Hematopoietic multipotent progenitor cell (in vitro differentiated cells): ENCODE measurements around the gene HJURP. TPM values are rescaled to one million over a fixed set of nuclear protein-coding genes. Genes with fewer than 3 reads are reported as not detected.

Experiments
- DNase-seq, 3 donors: peaks; one replicate each; pipeline ENCODE4 v3.0.0-alpha.2; 2011 to 2015; ENCODE audit warnings: low read depth in 2 of 3, low spot score in 2 of 3
- total RNA-seq: library from RNA; depleted of rRNA; stranded (reverse); fragments of >200 nt; gene quantifications from one replicate; pipeline ENCODE4 v1.2.3, GENCODE V29; 2012

HJURP gene
- total RNA-seq, 1 donor = 1.9 TPM

GRCh38 chr2:233795735-233796171 is 58.6 kb downstream of the HJURP start:
- DNase-seq = no peak

GRCh38 chr2:233794128-233794658 is 60.1 kb downstream of the HJURP start:
- DNase-seq = no peak

GRCh38 chr2:233793465-233794127 is 60.7 kb downstream of the HJURP start:
- no peak for DNase-seq

GRCh38 chr2:233792720-233793119 is 61.6 kb downstream of the HJURP start:
- DNase-seq = no peak

- no peak for DNase-seq
Measured at GRCh38 chr2:233791883-233792329, 62.4 kb downstream of the HJURP start.

- DNase-seq = no peak
Measured at GRCh38 chr2:233791151-233791882, 63.0 kb downstream of the HJURP start.

- no peak for DNase-seq
Measured at GRCh38 chr2:233789554-233789953, 64.8 kb downstream of the HJURP start.

Other genes with a start within 250 kb of the HJURP start
- under 0.01 TPM for gene UGT1A8, start 236.9 kb downstream of the HJURP start, total RNA-seq
- under 0.01 TPM for gene UGT1A10, start 218.1 kb downstream of the HJURP start, total RNA-seq
- gene UGT1A9, start 182.6 kb downstream of the HJURP start, total RNA-seq = under 0.01 TPM
- not detected for gene UGT1A7, start 172.6 kb downstream of the HJURP start, total RNA-seq
- gene UGT1A6, start 161.6 kb downstream of the HJURP start, total RNA-seq = 0.27 TPM
- gene UGT1A5, start 141.6 kb downstream of the HJURP start, total RNA-seq = not detected
- not detected for gene UGT1A4, start 135.8 kb downstream of the HJURP start, total RNA-seq
- not detected for gene UGT1A3, start 125.5 kb downstream of the HJURP start, total RNA-seq
- not detected for gene UGT1A1, start 94.3 kb downstream of the HJURP start, total RNA-seq
- gene MROH2A, start 76.2 kb downstream of the HJURP start, total RNA-seq = not detected
- not detected for gene TRPM8, start 62.8 kb upstream of the HJURP start, total RNA-seq
- gene SPP2, start 196.2 kb upstream of the HJURP start, total RNA-seq = not detected